ENCODE results near the gene NBPF11.
"Not testable (repeated sequence)": the region's sequence is repeated elsewhere in the genome, so short reads cannot be mapped to it uniquely, and the experiment has no call there.

GRCh38 chr1:148077458-148077857, 74.6 kb downstream of the NBPF11 start:
- not testable (repeated sequence) for TF ChIP-seq EP300, CTCF, POLR2A, POLR2AphosphoS5 (IDR thresholded peaks at IDR 0.05)
